GM12865 (cell line): ENCODE measurements around the gene BNIP2.

Experiments used
- DNase-seq: peaks from one replicate; pipeline ENCODE4 v3.0.0; 2010; ENCODE audit warnings: low read depth
- H3K4me3 ChIP-seq: 2 replicates; pipeline ENCODE4 v1.5.1; 2011; ENCODE audit warnings: mild to moderate bottlenecking, low read depth, low read length, control low read depth
- CTCF ChIP-seq: IDR thresholded peaks from 2 replicates; pipeline ENCODE4 v1.5.1; 2011; ENCODE audit warnings: low read length, control low read depth, low read depth, inconsistent platforms; ENCODE audit not compliant: insufficient read depth; ENCODE audit errors: missing control alignments

BNIP2 gene

GRCh38 chr15:59614153-59614552, 75.0 kb downstream of the BNIP2 start:
- H3K4me3 ChIP-seq, result no peak overlapping the region
- no peak for TF ChIP-seq CTCF
- no peak for DNase-seq

- TF ChIP-seq CTCF, result no peak
- DNase-seq, result no peak
- no peak within 1 kb of the TSS for H3K4me3 ChIP-seq
Observed at GRCh38 chr15:59611276-59612260, 77.6 kb downstream of the BNIP2 start, which contains the start of gene GCNT3. TSS of gene GCNT3 (plus strand) at chr15:59611783. CDS start at chr15:59618239, 6,456 bp downstream.

- no peak for TF ChIP-seq CTCF
- no peak overlapping the region for H3K4me3 ChIP-seq
- DNase-seq, result no peak
Observed at GRCh38 chr15:59609730-59610712, 79.1 kb downstream of the BNIP2 start.
